ENCODE measurements around the gene CCDC93. TPM values are rescaled to one million over a fixed set of nuclear protein-coding genes. Genes with fewer than 3 reads are reported as not detected.

The CCDC93 gene
- total RNA-seq, 1 experiment from 2014 or later, result 34.7 TPM

GRCh38 chr2:118045286-118045685 is 31.4 kb upstream of the CCDC93 start:
- BruUV-seq (replicated peaks), result no TSS peak
- intact Hi-C loops (cut with micrococcal nuclease; ENCODE audit: unreplicated experiment), result loop anchor here (5.0 to 10.0 kb wide), 2 partner anchors 142 to 180 kb away; no protein-coding TSS in a partner anchor

GRCh38 chr2:118044854-118045253 is 31.0 kb upstream of the CCDC93 start:
- intact Hi-C loops (cut with micrococcal nuclease; ENCODE audit: unreplicated experiment), result loop anchor here (5.0 to 10.0 kb wide), 2 partner anchors 142 to 180 kb away; no protein-coding TSS in a partner anchor
- H3K4me3 Mint-ChIP-seq (ENCODE audit: unreplicated experiment), result no peak overlapping the region
- no peaks in the 10 kb centered on the region for H3K9me3 ChIP-seq
- ChIA-PET POLR2A (no interaction called here), CTCF (no interaction called here)
- H3K36me3 ChIP-seq (ENCODE audit: control insufficient read depth, insufficient read depth, low read length), result no peaks in the 10 kb centered on the region
- no TSS peak for BruUV-seq (replicated peaks)
- TF ChIP-seq CTCF (IDR thresholded peaks at IDR 0.05; ENCODE audit: insufficient read depth in 1 of 2, low read depth in 1 of 2, low read length in 1 of 2, severe bottlenecking in 1 of 2, unreplicated experiment in 1 of 2), result no peak
- no peaks in the 10 kb centered on the region for H3K36me3 Mint-ChIP-seq (ENCODE audit: insufficient read depth, unreplicated experiment)
- peaks cover 21% of the 10 kb centered on the region for H3K27me3 Mint-ChIP-seq (ENCODE audit: insufficient read depth, unreplicated experiment)
- H3K27me3 ChIP-seq (replicated peaks; ENCODE audit: control insufficient read depth, insufficient read depth, low read length), result no peaks in the 10 kb centered on the region; the same call in 1 of the 2 replicates
- DNase-seq, result no peak
- no peaks in the 10 kb centered on the region for H3K9me3 Mint-ChIP-seq (ENCODE audit: unreplicated experiment)
- H3K4me1 ChIP-seq, result no peaks in the 10 kb centered on the region
- no peaks in the 10 kb centered on the region for H3K4me1 Mint-ChIP-seq (ENCODE audit: low read depth, unreplicated experiment)
- no peak overlapping the region for H3K4me3 ChIP-seq (ENCODE audit: low read depth, low read length)
- no peak overlapping the region for H3K27ac Mint-ChIP-seq (ENCODE audit: unreplicated experiment)

More at GRCh38 chr2:118045286-118045685, 31.4 kb upstream of the CCDC93 start:
- Histone ChIP-seq H3K9me3 (no peaks in the 10 kb centered on the region), H3K4me3 (ENCODE audit: low read depth, low read length) (no peak overlapping the region), H3K4me1 (no peaks in the 10 kb centered on the region), H3K36me3 (ENCODE audit: control insufficient read depth, insufficient read depth, low read length) (no peaks in the 10 kb centered on the region), H3K27me3 (replicated peaks; ENCODE audit: control insufficient read depth, insufficient read depth, low read length) (no peaks in the 10 kb centered on the region; the same call in 1 of the 2 replicates)
- ChIA-PET CTCF (no interaction called here), POLR2A (no interaction called here)
- Mint-ChIP-seq H3K27me3 (ENCODE audit: insufficient read depth, unreplicated experiment) (peaks cover 20% of the 10 kb centered on the region), H3K36me3 (ENCODE audit: insufficient read depth, unreplicated experiment) (no peaks in the 10 kb centered on the region), H3K4me3 (ENCODE audit: unreplicated experiment) (no peak overlapping the region), H3K4me1 (ENCODE audit: low read depth, unreplicated experiment) (no peaks in the 10 kb centered on the region), H3K27ac (ENCODE audit: unreplicated experiment) (no peak overlapping the region), H3K9me3 (ENCODE audit: unreplicated experiment) (no peaks in the 10 kb centered on the region)
- DNase-seq, result no peak
- TF ChIP-seq CTCF (IDR thresholded peaks at IDR 0.05; ENCODE audit: insufficient read depth in 1 of 2, low read depth in 1 of 2, low read length in 1 of 2, severe bottlenecking in 1 of 2, unreplicated experiment in 1 of 2), result no peak

- no peaks in the 10 kb centered on the region for H3K36me3 ChIP-seq (ENCODE audit: control insufficient read depth, insufficient read depth, low read length)
- intact Hi-C loops (cut with micrococcal nuclease; ENCODE audit: unreplicated experiment), result loop anchor here (10.0 kb wide), 1 partner anchor 181 kb away; no protein-coding TSS in a partner anchor
- ChIA-PET POLR2A (no interaction called here), CTCF (no interaction called here)
- H3K4me1 ChIP-seq, result no peaks in the 10 kb centered on the region
- no peaks in the 10 kb centered on the region for H3K9me3 ChIP-seq
- H3K4me1 Mint-ChIP-seq (ENCODE audit: low read depth, unreplicated experiment), result no peaks in the 10 kb centered on the region
- H3K4me3 Mint-ChIP-seq (ENCODE audit: unreplicated experiment), result no peak overlapping the region
- no peaks in the 10 kb centered on the region for H3K36me3 Mint-ChIP-seq (ENCODE audit: insufficient read depth, unreplicated experiment)
- peaks cover 25% of the 10 kb centered on the region for H3K27me3 Mint-ChIP-seq (ENCODE audit: insufficient read depth, unreplicated experiment)
- no peak for DNase-seq
- TF ChIP-seq CTCF (IDR thresholded peaks at IDR 0.05; ENCODE audit: insufficient read depth in 1 of 2, low read depth in 1 of 2, low read length in 1 of 2, severe bottlenecking in 1 of 2, unreplicated experiment in 1 of 2), result no peak
- H3K27me3 ChIP-seq (replicated peaks; ENCODE audit: control insufficient read depth, insufficient read depth, low read length), result no peaks in the 10 kb centered on the region; the same call in 1 of the 2 replicates
- H3K4me3 ChIP-seq (ENCODE audit: low read depth, low read length), result no peak overlapping the region
- no peaks in the 10 kb centered on the region for H3K9me3 Mint-ChIP-seq (ENCODE audit: unreplicated experiment)
- no TSS peak for BruUV-seq (replicated peaks)
- H3K27ac Mint-ChIP-seq (ENCODE audit: unreplicated experiment), result no peak overlapping the region
Observed at GRCh38 chr2:118044103-118044716, 30.3 kb upstream of the CCDC93 start.
